Esophagus (tissue), 2 donors: ENCODE data around the gene AP5M1. TPM values are rescaled to one million over a fixed set of nuclear protein-coding genes. Genes with fewer than 3 reads are reported as not detected.
"Not testable (repeated sequence)": the region's sequence is repeated elsewhere in the genome, so short reads cannot be mapped to it uniquely, and the experiment has no call there.

Source experiments
- H3K27ac ChIP-seq, 2 donors: one replicate each; pipeline ENCODE4 v1.5.1; 2013; ENCODE audit warnings: low read depth in 2 of 2, mild to moderate bottlenecking in 2 of 2, inconsistent platforms in 1 of 2, low read length in 1 of 2, moderate library complexity in 1 of 2
- H3K27me3 ChIP-seq, 2 donors: one replicate each; pipeline ENCODE4 v1.6.1; 2013; ENCODE audit warnings: low read length in 2 of 2, control low read depth in 1 of 2, mild to moderate bottlenecking in 1 of 2; ENCODE audit not compliant: insufficient read depth in 2 of 2, control insufficient read depth in 1 of 2
- H3K36me3 ChIP-seq, 2 donors: one replicate each; pipeline ENCODE4 v1.6.1; 2013; ENCODE audit warnings: low read length in 1 of 2; ENCODE audit not compliant: control insufficient read depth in 2 of 2, insufficient read depth in 2 of 2
- H3K4me1 ChIP-seq, 2 donors: one replicate each; pipeline ENCODE4 v1.6.1; 2013; ENCODE audit warnings: low read length in 1 of 2; ENCODE audit not compliant: control insufficient read depth in 2 of 2, insufficient read depth in 2 of 2
- H3K4me3 ChIP-seq, 2 donors: one replicate each; pipeline ENCODE4 v1.5.1; 2013; ENCODE audit warnings: low read length in 2 of 2, mild to moderate bottlenecking in 2 of 2, low read depth in 1 of 2, moderate library complexity in 1 of 2
- H3K9me3 ChIP-seq, 2 donors: one replicate each; pipeline ENCODE4 v1.6.1; 2013; ENCODE audit warnings: mild to moderate bottlenecking in 2 of 2, low read depth in 1 of 2, low read length in 1 of 2, moderate library complexity in 1 of 2; ENCODE audit not compliant: control insufficient read depth in 2 of 2, insufficient read depth in 1 of 2
- WGBS, 2 donors: extraction: QIAGEN DNeasy Blood & Tissue Kit; methylation state at CpG; one replicate each; pipeline ENCODE4 v1.1.7; 2013; 5-methylcytosine and 5-hydroxymethylcytosine counted together
- polyA plus RNA-seq, 2 donors: library from polyadenylated mRNA; stranded (reverse); fragments of 200-250 nt; gene quantifications; one replicate each; pipeline ENCODE4 v1.2.3, GENCODE V29; 2013
- donor health status: healthy with polysubstance abuse.
- donor health status: Bipolar disorder and iron deficiency.

The AP5M1 gene
- polyA plus RNA-seq, 2 donors: 4.7 to 14.3 TPM

DNA sequence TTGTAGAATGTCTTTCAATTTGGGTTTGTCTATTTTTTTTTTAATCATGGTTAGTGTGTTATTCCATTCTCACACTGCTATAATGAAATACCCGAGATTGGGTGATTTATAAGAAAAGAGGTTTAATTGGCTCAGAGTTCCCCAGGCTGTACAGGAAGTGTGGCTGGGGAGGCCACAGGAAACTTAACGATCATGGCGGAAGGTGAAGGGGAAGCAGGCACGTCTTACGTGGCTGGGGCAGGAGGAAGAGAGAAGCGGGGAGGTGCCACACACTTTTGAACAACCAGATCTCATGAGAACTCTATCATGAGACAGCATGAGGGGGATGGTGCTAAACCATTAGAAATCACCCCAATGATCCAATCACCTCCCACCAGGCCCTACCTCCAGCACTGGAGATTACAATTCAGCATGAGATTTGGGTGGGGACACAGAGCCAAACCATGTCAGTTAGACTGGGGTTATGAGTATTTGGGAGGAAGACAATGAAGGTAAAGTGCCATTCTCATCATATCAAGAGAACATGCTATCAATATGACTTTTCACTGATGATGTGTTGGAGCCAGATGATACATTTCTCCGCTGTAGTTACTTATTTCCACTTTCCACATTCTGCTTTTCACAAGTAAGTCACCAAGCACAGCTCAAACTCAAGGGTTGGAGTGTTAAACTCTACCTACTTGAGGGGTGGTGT is 45.8 kb downstream of the AP5M1 start:
- H3K4me1 ChIP-seq: no peaks in the 10 kb centered on the region
- 55 to 63% methylated on average over 7 of the region's 7 CpGs for WGBS, 2 donors

DNA sequence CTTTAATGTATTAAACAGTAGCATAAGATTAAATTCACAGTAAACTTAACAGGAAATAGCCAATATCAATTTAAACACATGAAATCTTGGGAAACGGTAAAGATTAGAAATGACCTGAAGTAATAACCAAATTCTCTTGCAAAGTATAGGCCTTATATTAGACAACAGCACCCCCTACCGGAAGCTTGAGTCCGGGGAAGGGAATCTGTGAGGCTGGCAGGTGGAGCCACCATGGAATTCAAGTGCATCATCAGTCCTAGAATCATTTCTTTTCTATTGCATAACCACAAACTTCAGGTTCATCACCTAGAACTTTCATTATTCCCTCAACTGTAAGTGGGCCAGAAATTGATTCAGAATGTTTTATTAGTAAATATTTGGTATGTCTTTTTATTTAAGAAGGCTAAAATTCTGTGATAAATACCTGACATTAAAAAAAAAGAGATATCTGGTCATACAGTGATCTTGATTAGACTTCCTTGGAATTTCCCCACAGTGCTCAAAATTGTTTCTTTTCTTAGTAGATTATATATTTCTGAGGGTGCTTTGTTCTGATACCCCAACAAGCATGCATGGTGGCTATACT is 48.6 kb downstream of the AP5M1 start:
- H3K36me3 ChIP-seq: no peaks in the 10 kb centered on the region
- no peaks in the 10 kb centered on the region for H3K4me1 ChIP-seq
- no peak overlapping the region for H3K4me3 ChIP-seq
- H3K27me3 ChIP-seq: no peaks in the 10 kb centered on the region
- WGBS, 2 donors: 1% methylated on average over 3 of the region's 3 CpGs
- H3K9me3 ChIP-seq: no peaks in the 10 kb centered on the region
- H3K27ac ChIP-seq: no peak overlapping the region

More for the DNA sequence above, 45.8 kb downstream of the AP5M1 start:
- Histone ChIP-seq H3K9me3 (no peaks in the 10 kb centered on the region), H3K27me3 (no peaks in the 10 kb centered on the region), H3K36me3 (no peaks in the 10 kb centered on the region), H3K27ac (no peak overlapping the region), H3K4me3 (no peak overlapping the region)

DNA sequence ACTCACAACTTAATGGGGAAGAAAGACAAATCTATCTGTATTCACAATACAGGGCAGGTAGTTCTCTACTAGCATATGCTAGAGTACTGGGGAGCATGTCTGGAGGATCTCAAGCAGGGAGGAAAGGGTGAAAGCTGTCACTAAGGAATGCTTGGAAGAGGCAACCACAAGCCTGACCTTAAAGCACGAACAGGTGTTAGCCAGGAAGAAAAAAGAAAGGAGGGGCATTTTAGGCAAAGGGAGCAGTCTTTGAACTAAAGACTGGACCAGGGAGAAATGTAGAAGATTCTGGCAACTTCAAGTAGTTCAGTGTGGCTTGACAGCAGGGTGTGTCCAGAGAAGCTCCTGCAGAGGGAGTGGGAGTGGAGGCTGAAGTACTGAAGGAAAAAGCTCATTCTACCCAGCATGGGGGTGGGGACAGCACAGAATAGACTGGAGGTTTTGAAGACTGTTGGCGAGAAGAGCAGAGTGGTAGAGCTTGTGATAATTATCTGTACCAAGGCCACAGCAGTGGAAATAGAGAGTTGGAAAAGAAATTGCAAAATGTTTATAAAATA is 50.9 kb downstream of the AP5M1 start:
- Histone ChIP-seq H3K9me3 (no peaks in the 10 kb centered on the region), H3K27me3 (peaks cover 0 to 3% of the 10 kb centered on the region in 2 donors), H3K4me3 (no peak overlapping the region), H3K27ac (no peak overlapping the region), H3K4me1 (no peaks in the 10 kb centered on the region), H3K36me3 (no peaks in the 10 kb centered on the region)
- 47% methylated on average over 2 of the region's 2 CpGs for WGBS, 2 donors

DNA sequence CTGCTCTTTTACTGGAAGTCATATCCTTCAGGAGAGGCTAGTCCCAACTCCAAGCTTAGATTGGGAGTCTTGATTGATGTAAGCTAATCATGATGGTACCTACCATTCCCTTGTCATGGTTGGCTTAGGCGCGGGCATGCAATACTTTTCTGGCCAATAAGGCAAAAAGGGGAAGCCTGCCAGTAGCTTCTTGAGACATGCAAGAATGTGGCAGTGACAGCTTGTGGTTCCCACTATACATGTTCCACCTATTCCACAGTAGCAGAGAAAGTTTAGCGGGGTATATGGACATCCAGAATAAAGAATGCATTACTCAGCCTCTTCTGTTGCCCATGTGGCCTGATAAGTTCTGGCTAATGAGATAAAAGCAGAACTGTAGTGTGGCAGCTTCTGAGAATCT is 55.0 kb downstream of the AP5M1 start:
- peaks cover 0 to 3% of the 10 kb centered on the region in 2 donors for H3K27me3 ChIP-seq
- H3K27ac ChIP-seq: no peak overlapping the region
- H3K4me3 ChIP-seq: no peak overlapping the region
- H3K4me1 ChIP-seq: no peaks in the 10 kb centered on the region
- 95 to 97% methylated on average over 3 of the region's 3 CpGs for WGBS, 2 donors
- no peaks in the 10 kb centered on the region for H3K9me3 ChIP-seq
- H3K36me3 ChIP-seq: no peaks in the 10 kb centered on the region

DNA sequence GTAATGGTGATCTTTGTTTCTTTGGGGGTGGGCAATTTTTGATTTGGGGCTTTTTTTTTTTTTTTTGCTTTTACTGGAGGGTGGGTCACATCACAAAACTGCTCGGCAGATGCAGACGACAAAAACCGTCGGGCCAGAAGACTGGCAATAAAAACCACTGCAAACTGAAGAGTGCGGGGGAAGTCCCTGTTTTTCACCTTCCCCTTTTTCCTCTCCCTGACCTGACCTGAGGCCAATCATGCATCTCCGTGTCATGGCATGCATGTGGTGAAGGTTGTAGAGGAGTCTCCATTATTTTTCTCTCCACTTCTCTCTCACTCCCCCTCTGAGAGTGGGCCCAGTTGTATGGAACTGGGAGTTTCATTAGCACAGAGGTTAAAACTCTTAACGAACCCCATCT is 57.5 kb downstream of the AP5M1 start:
- Histone ChIP-seq H3K27me3 (peaks cover 0 to 3% of the 10 kb centered on the region in 2 donors), H3K9me3 (no peaks in the 10 kb centered on the region), H3K4me3 (no peak overlapping the region), H3K36me3 (no peaks in the 10 kb centered on the region), H3K27ac (no peak overlapping the region), H3K4me1 (no peaks in the 10 kb centered on the region)
- WGBS, 2 donors: 84% methylated on average over 7 of the region's 7 CpGs

DNA sequence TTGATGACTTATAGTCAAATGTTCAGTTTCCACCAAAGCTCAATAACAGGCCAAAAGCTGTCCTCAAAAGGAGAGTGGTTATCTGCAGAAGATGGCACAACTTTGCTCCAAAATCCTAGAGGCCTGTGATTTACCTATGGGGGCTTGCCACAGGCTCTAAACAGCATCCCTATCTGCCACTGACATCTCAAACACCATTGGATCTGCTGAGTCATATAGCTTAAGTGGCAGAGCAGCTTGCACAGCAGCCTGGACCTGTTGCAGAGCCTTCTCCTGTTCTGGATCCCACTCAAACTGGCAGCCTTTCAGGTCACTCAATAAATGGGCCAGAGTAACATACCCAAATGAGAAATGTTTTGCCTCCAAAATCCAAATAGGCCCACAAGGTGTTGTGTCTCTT is 61.1 kb downstream of the AP5M1 start:
- no peak overlapping the region for H3K4me3 ChIP-seq
- no peaks in the 10 kb centered on the region for H3K27me3 ChIP-seq
- no peaks in the 10 kb centered on the region for H3K36me3 ChIP-seq
- no peaks in the 10 kb centered on the region for H3K4me1 ChIP-seq
- no peaks in the 10 kb centered on the region for H3K9me3 ChIP-seq
- no peak overlapping the region for H3K27ac ChIP-seq

DNA sequence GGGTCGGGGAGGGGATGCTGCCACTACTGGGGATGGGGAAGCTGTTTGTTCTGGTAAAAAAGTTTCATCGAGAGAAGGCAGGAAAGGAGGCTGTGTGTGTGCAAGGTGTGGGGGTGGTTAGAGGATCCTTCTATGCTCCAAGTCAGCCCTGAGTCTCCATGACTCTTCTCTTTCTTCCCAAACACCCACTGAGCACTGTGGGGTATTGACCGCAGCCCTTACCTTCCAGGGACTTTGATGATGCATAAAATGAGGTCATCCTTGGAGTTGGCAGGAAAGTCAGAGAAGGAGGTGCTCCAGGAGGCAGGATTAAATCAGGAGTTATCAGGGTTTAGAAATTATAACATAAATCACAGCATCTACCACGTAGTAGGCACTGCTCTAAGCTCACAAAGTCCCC is 63.7 kb downstream of the AP5M1 start:
- not testable (repeated sequence) for H3K4me3 ChIP-seq, H3K4me1 ChIP-seq, H3K27me3 ChIP-seq, H3K27ac ChIP-seq, H3K36me3 ChIP-seq, H3K9me3 ChIP-seq
- WGBS, 2 donors: 81 to 86% methylated on average over 3 to 4 of the region's 4 CpGs

DNA sequence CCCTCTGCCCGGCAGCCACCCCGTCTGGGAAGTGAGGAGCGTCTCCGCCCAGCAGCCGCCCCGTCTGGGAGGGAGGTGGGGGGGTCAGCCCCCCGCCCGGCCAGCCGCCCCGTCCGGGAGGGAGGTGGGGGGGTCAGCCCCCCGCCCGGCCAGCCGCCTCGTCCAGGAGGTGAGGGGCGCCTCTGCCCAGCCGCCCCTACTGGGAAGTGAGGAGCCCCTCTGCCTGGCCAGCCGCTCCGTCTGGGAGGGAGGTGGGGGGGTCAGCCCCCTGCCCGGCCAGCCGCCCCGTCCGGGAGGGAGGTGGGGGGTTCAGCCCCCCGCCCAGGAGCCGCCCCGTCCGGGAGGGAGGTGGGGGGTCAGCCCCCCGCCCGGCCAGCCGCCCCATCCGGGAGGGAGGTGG is 65.0 kb downstream of the AP5M1 start:
- H3K4me3 ChIP-seq, H3K27ac ChIP-seq, H3K27me3 ChIP-seq, H3K36me3 ChIP-seq, H3K9me3 ChIP-seq, H3K4me1 ChIP-seq: not testable (repeated sequence)
- WGBS, 2 donors: 91 to 93% methylated on average over 6 to 23 of the region's 31 CpGs

DNA sequence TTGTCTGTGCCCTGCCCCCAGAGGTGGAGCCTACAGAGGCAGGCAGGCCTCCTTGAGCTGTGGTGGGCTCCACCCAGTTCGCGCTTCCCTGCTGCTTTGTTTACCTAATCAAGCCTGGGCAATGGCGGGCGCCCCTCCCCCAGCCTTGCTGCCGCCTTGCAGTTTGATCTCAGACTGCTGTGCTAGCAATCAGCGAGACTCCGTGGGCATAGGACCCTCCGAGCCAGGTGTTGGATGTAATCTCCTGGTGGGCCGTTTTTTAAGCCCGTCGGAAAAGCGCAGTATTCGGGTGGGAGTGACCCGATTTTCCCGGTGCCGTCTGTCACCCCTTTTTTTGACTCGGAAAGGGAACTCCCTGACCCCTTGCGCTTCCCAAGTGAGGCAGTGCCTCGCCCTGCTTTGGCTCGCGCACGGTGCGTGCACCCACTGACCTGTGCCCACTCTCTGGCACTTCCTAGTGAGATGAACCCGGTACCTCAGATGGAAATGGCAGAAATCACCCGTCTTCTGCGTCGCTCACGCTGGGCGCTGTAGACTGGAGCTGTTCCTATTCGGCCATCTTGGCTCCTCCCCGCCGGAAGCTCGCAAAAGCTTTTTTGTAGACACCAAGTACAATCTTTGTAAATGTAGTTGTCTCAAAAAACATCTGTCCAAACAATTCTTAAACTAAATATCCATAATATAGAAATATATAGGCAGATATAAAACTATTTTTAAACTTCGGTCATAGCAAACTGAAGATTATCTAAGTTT is 75.0 kb downstream of the AP5M1 start:
- H3K4me1 ChIP-seq, H3K27ac ChIP-seq, H3K4me3 ChIP-seq, H3K9me3 ChIP-seq, H3K36me3 ChIP-seq, H3K27me3 ChIP-seq: not testable (repeated sequence)
- 65 to 75% methylated on average over 23 to 34 of the region's 34 CpGs for WGBS, 2 donors
